Fibroblast of villous mesenchyme (primary cell): ENCODE measurements around the gene PKD2L1. TPM values are rescaled to one million over a fixed set of nuclear protein-coding genes. Genes with fewer than 3 reads are reported as not detected.
A peak's percentile ranks its signal among the peaks of the same experiment; 100 is the strongest.
"Not testable (repeated sequence)": the region's sequence is repeated elsewhere in the genome, so short reads cannot be mapped to it uniquely, and the experiment has no call there.

Experiments used
- DNase-seq: peaks from one replicate; pipeline ENCODE4 v3.0.0-alpha.2; 2010; ENCODE audit warnings: low read depth
- H3K4me3 ChIP-seq: 2 replicates; pipeline ENCODE4 v1.5.1; 2011; ENCODE audit warnings: low read depth, mild to moderate bottlenecking, low read length
- CTCF ChIP-seq: IDR thresholded peaks from 2 replicates; pipeline ENCODE4 v1.5.1; 2012; ENCODE audit warnings: low read depth, mild to moderate bottlenecking, low read length; ENCODE audit not compliant: insufficient read depth
- total RNA-seq: library from RNA; depleted of rRNA; stranded (reverse); fragments of >200 nt; gene quantifications from 2 replicates; pipeline ENCODE4 v1.2.3, GENCODE V29; 2012

Gene PKD2L1
- total RNA-seq, 1 donor: not detected

GRCh38 chr10:100282907-100283306 is 47.1 kb downstream of the PKD2L1 start:
- no peak for DNase-seq
- H3K4me3 ChIP-seq: no peak overlapping the region
- no peak for TF ChIP-seq CTCF

- not testable (repeated sequence) for DNase-seq, H3K4me3 ChIP-seq
These were observed 53.1 kb downstream of the PKD2L1 start for GRCh38 chr10:100276971-100277370.

GRCh38 chr10:100267239-100268104 is 62.6 kb downstream of the PKD2L1 start, which contains the start of gene CWF19L1:
CWF19L1 (minus strand) TSS chr10:100267638; CDS start chr10:100267593, 45 bp downstream.
- no peak for TF ChIP-seq CTCF
- H3K4me3 ChIP-seq: peak within 1 kb of the TSS; percentile 100
- DNase-seq: peak; percentile 93

- DNase-seq: no peak
- peak overlapping the region; percentile 100 for H3K4me3 ChIP-seq
- no peak for TF ChIP-seq CTCF
These were observed 64.1 kb downstream of the PKD2L1 start for GRCh38 chr10:100265821-100266485.

GRCh38 chr10:100254191-100254590 is 75.8 kb downstream of the PKD2L1 start:
- no peak overlapping the region for H3K4me3 ChIP-seq
- DNase-seq: no peak
- TF ChIP-seq CTCF: no peak

- DNase-seq: no peak
- no peak for TF ChIP-seq CTCF
- H3K4me3 ChIP-seq: no peak overlapping the region
These were observed 77.0 kb downstream of the PKD2L1 start for GRCh38 chr10:100253041-100253440.

- no peak for TF ChIP-seq CTCF
- DNase-seq: no peak
- H3K4me3 ChIP-seq: no peak overlapping the region
These were observed 81.2 kb downstream of the PKD2L1 start for GRCh38 chr10:100248820-100249219.
